Measurements from ENCODE around the gene DCAF5. TPM values are rescaled to one million over a fixed set of nuclear protein-coding genes. Genes with fewer than 3 reads are reported as not detected.

DCAF5 gene
- total and polyA plus RNA-seq, 2 of the 8 experiments (the other 6 are each of a cell fraction or from before 2014, with no cell fraction given): 24.3 to 31.0 TPM

- TF ChIP-seq TBP (IDR thresholded peaks at IDR 0.05; ENCODE audit: low read depth, low read length) (no peak), CTCF (IDR thresholded peaks at IDR 0.05; ENCODE audit: control extremely low read depth in 1 of 3, insufficient read depth in 1 of 3, low read depth in 1 of 3, low read length in 3 of 3) (peak; percentile 62 to 98 (median 85)), GTF2F1 (IDR thresholded peaks at IDR 0.05; ENCODE audit: borderline replicate concordance, low read depth, low read length) (no peak), ASH2L (IDR thresholded peaks at IDR 0.05; ENCODE audit: low read length) (peak; percentile 49), SP1 (IDR thresholded peaks at IDR 0.05; ENCODE audit: low read depth, low read length) (no peak), RFX5 (IDR thresholded peaks at IDR 0.05; ENCODE audit: borderline replicate concordance, low read depth, low read length) (no peak), JUN (IDR thresholded peaks at IDR 0.05; ENCODE audit: low read depth, low read length) (no peak), PHF8 (conservative IDR thresholded peaks at IDR 0.05; ENCODE audit: low read depth, low read length) (no peak), USF2 (IDR thresholded peaks at IDR 0.05; ENCODE audit: low read length) (no peak), E2F6 (IDR thresholded peaks at IDR 0.05) (no peak)
These were observed 23.5 kb downstream of the DCAF5 start (continued) for GRCh38 chr14:69129264-69129880.
